ENCODE measurements around the gene CCDC197.

The CCDC197 gene

GRCh38 chr14:93978735-93979134, 18.4 kb upstream of the CCDC197 start:
- no peaks in the 10 kb centered on the region for H3K27me3 ChIP-seq (ENCODE audit: control insufficient read depth, insufficient read depth, low read length)
- H3K4me3 ChIP-seq (ENCODE audit: low read length), result no peak overlapping the region
- H3K9me3 ChIP-seq (ENCODE audit: control insufficient read depth, insufficient read depth, low read length), result no peaks in the 10 kb centered on the region
- H3K36me3 ChIP-seq (ENCODE audit: control insufficient read depth, insufficient read depth, low read length), result no peaks in the 10 kb centered on the region
- H3K27ac ChIP-seq (ENCODE audit: low read length), result no peak overlapping the region
- WGBS (ENCODE audit: insufficient coverage, insufficient read length), result no CpG with 5 or more reads among the region's 4 CpGs
- no peak for DNase-seq (ENCODE audit: low read depth, low spot score)
- H3K4me1 ChIP-seq (ENCODE audit: control insufficient read depth, insufficient read depth, low read length), result no peaks in the 10 kb centered on the region

GRCh38 chr14:93980456-93981201, 16.5 kb upstream of the CCDC197 start:
- Histone ChIP-seq H3K4me1 (ENCODE audit: control insufficient read depth, insufficient read depth, low read length) (0 out of 2 replicates have a peak, but pooled peaks cover 1% of the 10 kb centered on the region), H3K36me3 (ENCODE audit: control insufficient read depth, insufficient read depth, low read length) (no peaks in the 10 kb centered on the region), H3K27ac (ENCODE audit: low read length) (no peak overlapping the region), H3K9me3 (ENCODE audit: control insufficient read depth, insufficient read depth, low read length) (no peaks in the 10 kb centered on the region), H3K27me3 (ENCODE audit: control insufficient read depth, insufficient read depth, low read length) (no peaks in the 10 kb centered on the region), H3K4me3 (ENCODE audit: low read length) (no peak overlapping the region)
- no CpG with 5 or more reads among the region's 11 CpGs for WGBS (ENCODE audit: insufficient coverage, insufficient read length)
- DNase-seq (ENCODE audit: low read depth, low spot score), result no peak

- Histone ChIP-seq H3K36me3 (ENCODE audit: control insufficient read depth, insufficient read depth, low read length) (no peaks in the 10 kb centered on the region), H3K4me1 (ENCODE audit: control insufficient read depth, insufficient read depth, low read length) (0 out of 2 replicates have a peak, but pooled peaks cover 1% of the 10 kb centered on the region), H3K4me3 (ENCODE audit: low read length) (no peak overlapping the region), H3K27ac (ENCODE audit: low read length) (no peak overlapping the region), H3K27me3 (ENCODE audit: control insufficient read depth, insufficient read depth, low read length) (no peaks in the 10 kb centered on the region), H3K9me3 (ENCODE audit: control insufficient read depth, insufficient read depth, low read length) (no peaks in the 10 kb centered on the region)
- DNase-seq (ENCODE audit: low read depth, low spot score), result no peak
- no CpG with 5 or more reads among the region's 9 CpGs for WGBS (ENCODE audit: insufficient coverage, insufficient read length)
These were observed 15.5 kb upstream of the CCDC197 start for GRCh38 chr14:93981316-93982229.

GRCh38 chr14:93982230-93983007, 14.7 kb upstream of the CCDC197 start:
- no peak overlapping the region for H3K27ac ChIP-seq (ENCODE audit: low read length)
- no CpG with 5 or more reads among the region's 10 CpGs for WGBS (ENCODE audit: insufficient coverage, insufficient read length)
- DNase-seq (ENCODE audit: low read depth, low spot score), result no peak

GRCh38 chr14:93984070-93984469, 13.0 kb upstream of the CCDC197 start:
- no CpG with 5 or more reads among the region's 3 CpGs for WGBS (ENCODE audit: insufficient coverage, insufficient read length)
- Histone ChIP-seq H3K4me3 (ENCODE audit: low read length) (no peak overlapping the region), H3K27ac (ENCODE audit: low read length) (no peak overlapping the region), H3K27me3 (ENCODE audit: control insufficient read depth, insufficient read depth, low read length) (no peaks in the 10 kb centered on the region), H3K36me3 (ENCODE audit: control insufficient read depth, insufficient read depth, low read length) (no peaks in the 10 kb centered on the region), H3K4me1 (ENCODE audit: control insufficient read depth, insufficient read depth, low read length) (0 out of 2 replicates have a peak, but pooled peaks cover 3% of the 10 kb centered on the region), H3K9me3 (ENCODE audit: control insufficient read depth, insufficient read depth, low read length) (no peaks in the 10 kb centered on the region)
- no peak for DNase-seq (ENCODE audit: low read depth, low spot score)

More at GRCh38 chr14:93982230-93983007, 14.7 kb upstream of the CCDC197 start:
- Histone ChIP-seq H3K4me3 (ENCODE audit: low read length) (no peak overlapping the region), H3K4me1 (ENCODE audit: control insufficient read depth, insufficient read depth, low read length) (0 out of 2 replicates have a peak, but pooled peaks cover 2% of the 10 kb centered on the region), H3K27me3 (ENCODE audit: control insufficient read depth, insufficient read depth, low read length) (no peaks in the 10 kb centered on the region), H3K36me3 (ENCODE audit: control insufficient read depth, insufficient read depth, low read length) (no peaks in the 10 kb centered on the region), H3K9me3 (ENCODE audit: control insufficient read depth, insufficient read depth, low read length) (no peaks in the 10 kb centered on the region)

GRCh38 chr14:93984987-93985410, 12.1 kb upstream of the CCDC197 start:
- Histone ChIP-seq H3K4me3 (ENCODE audit: low read length) (no peak overlapping the region), H3K27ac (ENCODE audit: low read length) (no peak overlapping the region), H3K4me1 (ENCODE audit: control insufficient read depth, insufficient read depth, low read length) (0 out of 2 replicates have a peak, but pooled peaks cover 3% of the 10 kb centered on the region), H3K9me3 (ENCODE audit: control insufficient read depth, insufficient read depth, low read length) (no peaks in the 10 kb centered on the region), H3K27me3 (ENCODE audit: control insufficient read depth, insufficient read depth, low read length) (no peaks in the 10 kb centered on the region), H3K36me3 (ENCODE audit: control insufficient read depth, insufficient read depth, low read length) (no peaks in the 10 kb centered on the region)
- DNase-seq (ENCODE audit: low read depth, low spot score), result no peak
- WGBS (ENCODE audit: insufficient coverage, insufficient read length), result no CpG with 5 or more reads among the region's 7 CpGs

GRCh38 chr14:93986955-93987354, 10.1 kb upstream of the CCDC197 start:
- no CpG with 5 or more reads among the region's 9 CpGs for WGBS (ENCODE audit: insufficient coverage, insufficient read length)
- Histone ChIP-seq H3K27me3 (ENCODE audit: control insufficient read depth, insufficient read depth, low read length) (no peaks in the 10 kb centered on the region), H3K9me3 (ENCODE audit: control insufficient read depth, insufficient read depth, low read length) (no peaks in the 10 kb centered on the region), H3K36me3 (ENCODE audit: control insufficient read depth, insufficient read depth, low read length) (no peaks in the 10 kb centered on the region), H3K4me1 (ENCODE audit: control insufficient read depth, insufficient read depth, low read length) (0 out of 2 replicates have a peak, but pooled peaks cover 3% of the 10 kb centered on the region), H3K27ac (ENCODE audit: low read length) (no peak overlapping the region), H3K4me3 (ENCODE audit: low read length) (no peak overlapping the region)
- DNase-seq (ENCODE audit: low read depth, low spot score), result no peak

GRCh38 chr14:93987376-93987775, 9.7 kb upstream of the CCDC197 start:
- no peak overlapping the region for H3K4me3 ChIP-seq (ENCODE audit: low read length)
- H3K27me3 ChIP-seq (ENCODE audit: control insufficient read depth, insufficient read depth, low read length), result no peaks in the 10 kb centered on the region
- no CpG with 5 or more reads among the region's 12 CpGs for WGBS (ENCODE audit: insufficient coverage, insufficient read length)
- no peaks in the 10 kb centered on the region for H3K9me3 ChIP-seq (ENCODE audit: control insufficient read depth, insufficient read depth, low read length)
- 0 out of 2 replicates have a peak, but pooled peaks cover 3% of the 10 kb centered on the region for H3K4me1 ChIP-seq (ENCODE audit: control insufficient read depth, insufficient read depth, low read length)
- DNase-seq (ENCODE audit: low read depth, low spot score), result no peak
- no peaks in the 10 kb centered on the region for H3K36me3 ChIP-seq (ENCODE audit: control insufficient read depth, insufficient read depth, low read length)
- H3K27ac ChIP-seq (ENCODE audit: low read length), result no peak overlapping the region

GRCh38 chr14:93987815-93988476, 9.2 kb upstream of the CCDC197 start:
- no CpG with 5 or more reads among the region's 3 CpGs for WGBS (ENCODE audit: insufficient coverage, insufficient read length)
- H3K27ac ChIP-seq (ENCODE audit: low read length), result no peak overlapping the region
- no peaks in the 10 kb centered on the region for H3K27me3 ChIP-seq (ENCODE audit: control insufficient read depth, insufficient read depth, low read length)
- no peaks in the 10 kb centered on the region for H3K9me3 ChIP-seq (ENCODE audit: control insufficient read depth, insufficient read depth, low read length)
- no peak overlapping the region for H3K4me3 ChIP-seq (ENCODE audit: low read length)
- H3K36me3 ChIP-seq (ENCODE audit: control insufficient read depth, insufficient read depth, low read length), result no peaks in the 10 kb centered on the region
- peaks cover 3% of the 10 kb centered on the region; the same call in 1 of the 2 replicates for H3K4me1 ChIP-seq (ENCODE audit: control insufficient read depth, insufficient read depth, low read length)
- no peak for DNase-seq (ENCODE audit: low read depth, low spot score)
